Measurements from ENCODE around the gene HS3ST4. TPM values are rescaled to one million over a fixed set of nuclear protein-coding genes. Genes with fewer than 3 reads are reported as not detected.
A peak's percentile ranks its signal among the peaks of the same experiment; 100 is the strongest.

Gene HS3ST4
- total RNA-seq, 2 donors from 2014 or later, result 4.7 to 5.0 TPM

GRCh38 chr16:25988084-25988483 lies 296.3 kb downstream of the HS3ST4 start:
- Mint-ChIP-seq H3K4me3 (no peak overlapping the region), H3K36me3 (ENCODE audit: low read depth) (peaks cover 4% of the 10 kb centered on the region)
- TF ChIP-seq, protein P1, sequence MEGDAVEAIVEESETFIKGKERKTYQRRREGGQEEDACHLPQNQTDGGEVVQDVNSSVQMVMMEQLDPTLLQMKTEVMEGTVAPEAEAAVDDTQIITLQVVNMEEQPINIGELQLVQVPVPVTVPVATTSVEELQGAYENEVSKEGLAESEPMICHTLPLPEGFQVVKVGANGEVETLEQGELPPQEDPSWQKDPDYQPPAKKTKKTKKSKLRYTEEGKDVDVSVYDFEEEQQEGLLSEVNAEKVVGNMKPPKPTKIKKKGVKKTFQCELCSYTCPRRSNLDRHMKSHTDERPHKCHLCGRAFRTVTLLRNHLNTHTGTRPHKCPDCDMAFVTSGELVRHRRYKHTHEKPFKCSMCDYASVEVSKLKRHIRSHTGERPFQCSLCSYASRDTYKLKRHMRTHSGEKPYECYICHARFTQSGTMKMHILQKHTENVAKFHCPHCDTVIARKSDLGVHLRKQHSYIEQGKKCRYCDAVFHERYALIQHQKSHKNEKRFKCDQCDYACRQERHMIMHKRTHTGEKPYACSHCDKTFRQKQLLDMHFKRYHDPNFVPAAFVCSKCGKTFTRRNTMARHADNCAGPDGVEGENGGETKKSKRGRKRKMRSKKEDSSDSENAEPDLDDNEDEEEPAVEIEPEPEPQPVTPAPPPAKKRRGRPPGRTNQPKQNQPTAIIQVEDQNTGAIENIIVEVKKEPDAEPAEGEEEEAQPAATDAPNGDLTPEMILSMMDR (conservative IDR thresholded peaks at IDR 0.05), result no peak

DNA sequence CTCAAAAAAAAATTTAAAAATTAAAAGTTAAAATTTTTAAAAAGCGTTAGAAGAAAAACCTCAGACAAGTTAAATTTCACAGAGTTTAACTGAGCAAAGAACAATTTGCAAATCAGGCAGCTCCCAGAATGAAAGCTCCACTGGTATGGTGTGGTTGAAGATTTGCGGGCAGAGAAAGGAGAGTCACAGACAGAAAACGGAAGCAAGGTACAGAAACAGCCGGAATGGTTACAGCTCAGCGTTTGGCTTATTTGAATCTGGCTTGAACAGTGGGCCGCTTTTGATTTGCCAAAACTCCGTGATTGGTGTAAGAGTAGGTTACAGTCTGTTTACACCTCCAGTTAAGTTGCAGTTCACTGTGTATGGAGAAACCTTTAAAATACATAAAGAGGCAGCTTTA lies 297.1 kb downstream of the HS3ST4 start:
- H3K9ac ChIP-seq (ENCODE audit: extremely low read depth, low read length, poor library complexity, severe bottlenecking), result no peak overlapping the region
- no peak overlapping the region for H3K27ac Mint-ChIP-seq

More at GRCh38 chr16:25988084-25988483, 296.3 kb downstream of the HS3ST4 start:
- no peaks in the 10 kb centered on the region for H3K27me3 ChIP-seq (ENCODE audit: control insufficient read depth, insufficient read depth, low read length, poor library complexity, severe bottlenecking)
- H3K27ac ChIP-seq (ENCODE audit: low read depth, low read length), result no peak overlapping the region
- no peak overlapping the region for H3K9ac ChIP-seq (ENCODE audit: extremely low read depth, low read length, poor library complexity, severe bottlenecking)
- H3K36me3 ChIP-seq (ENCODE audit: control insufficient read depth, insufficient read depth, low read length), result no peaks in the 10 kb centered on the region
- WGBS, 2 experiments (ENCODE audit: insufficient coverage in 1 of 2, insufficient read length in 1 of 2), result 91 to 100% methylated on average over 3 to 6 of the region's 6 CpGs
- Mint-ChIP-seq H3K27me3 (ENCODE audit: insufficient read depth) (peaks cover 4% of the 10 kb centered on the region), H3K4me1 (peaks cover 12% of the 10 kb centered on the region), H3K9me3 (peaks cover 13% of the 10 kb centered on the region), H3K27ac (peak overlapping the region; percentile 78)
- H3K4me1 ChIP-seq (ENCODE audit: control insufficient read depth, insufficient read depth, low read length), result peaks cover 5% of the 10 kb centered on the region
- peaks cover 10% of the 10 kb centered on the region for H3K9me3 ChIP-seq (ENCODE audit: control insufficient read depth, low read length)
- DNase-seq, result peak; percentile 69
- H3K4me3 ChIP-seq (ENCODE audit: low read length), result no peak overlapping the region

DNA sequence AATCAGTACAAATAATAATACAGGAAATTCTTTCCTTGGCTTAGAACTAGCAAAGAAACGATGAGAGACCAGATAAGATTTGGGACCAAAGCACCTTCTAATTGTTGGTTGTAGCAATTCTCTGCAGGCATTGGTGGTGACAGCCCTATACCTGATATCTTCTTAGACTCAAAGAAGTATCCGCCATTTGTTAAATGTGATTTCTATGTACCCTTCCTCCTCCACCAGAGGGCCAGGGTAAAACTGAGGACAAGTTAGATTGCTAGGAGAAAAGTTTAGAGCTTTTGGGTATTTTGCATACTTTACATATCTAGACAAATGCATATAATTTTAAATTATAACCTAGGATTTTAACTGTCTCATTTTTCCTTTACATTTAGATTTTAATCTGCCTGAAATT lies 304.3 kb downstream of the HS3ST4 start:
- Histone ChIP-seq H3K9me3 (ENCODE audit: control insufficient read depth, low read length) (peaks cover 27% of the 10 kb centered on the region), H3K36me3 (ENCODE audit: control insufficient read depth, insufficient read depth, low read length) (no peaks in the 10 kb centered on the region), H3K27me3 (ENCODE audit: control insufficient read depth, insufficient read depth, low read length, poor library complexity, severe bottlenecking) (no peaks in the 10 kb centered on the region), H3K27ac (ENCODE audit: low read depth, low read length) (no peak overlapping the region), H3K4me1 (ENCODE audit: control insufficient read depth, insufficient read depth, low read length) (no peaks in the 10 kb centered on the region), H3K9ac (ENCODE audit: extremely low read depth, low read length, poor library complexity, severe bottlenecking) (no peak overlapping the region), H3K4me3 (ENCODE audit: low read length) (no peak overlapping the region)
- Mint-ChIP-seq H3K27ac (no peak overlapping the region), H3K4me1 (peaks cover 16% of the 10 kb centered on the region), H3K27me3 (ENCODE audit: insufficient read depth) (peaks cover 5% of the 10 kb centered on the region), H3K36me3 (ENCODE audit: low read depth) (no peaks in the 10 kb centered on the region), H3K9me3 (peaks cover 9% of the 10 kb centered on the region), H3K4me3 (no peak overlapping the region)
- 67% methylated on average over 2 of the region's 2 CpGs; no CpG with 5 or more reads in 1 of the 2 experiments for WGBS, 2 experiments (ENCODE audit: insufficient coverage in 1 of 2, insufficient read length in 1 of 2)
- TF ChIP-seq, protein P1 (conservative IDR thresholded peaks at IDR 0.05), result peak; percentile 61
- DNase-seq, result no peak

More for the DNA sequence above, 297.1 kb downstream of the HS3ST4 start:
- H3K4me1 Mint-ChIP-seq, result peaks cover 12% of the 10 kb centered on the region
- TF ChIP-seq, protein P1 (conservative IDR thresholded peaks at IDR 0.05), result no peak
- Histone ChIP-seq H3K4me1 (ENCODE audit: control insufficient read depth, insufficient read depth, low read length) (peaks cover 5% of the 10 kb centered on the region), H3K27me3 (ENCODE audit: control insufficient read depth, insufficient read depth, low read length, poor library complexity, severe bottlenecking) (no peaks in the 10 kb centered on the region), H3K36me3 (ENCODE audit: control insufficient read depth, insufficient read depth, low read length) (no peaks in the 10 kb centered on the region), H3K9me3 (ENCODE audit: control insufficient read depth, low read length) (peaks cover 9% of the 10 kb centered on the region), H3K27ac (ENCODE audit: low read depth, low read length) (no peak overlapping the region), H3K4me3 (ENCODE audit: low read length) (no peak overlapping the region)
- 85 to 90% methylated on average over 7 of the region's 7 CpGs for WGBS, 2 experiments (ENCODE audit: insufficient coverage in 1 of 2, insufficient read length in 1 of 2)
- peaks cover 4% of the 10 kb centered on the region for H3K36me3 Mint-ChIP-seq (ENCODE audit: low read depth)
- no peak for DNase-seq
- no peak overlapping the region for H3K4me3 Mint-ChIP-seq
- H3K27me3 Mint-ChIP-seq (ENCODE audit: insufficient read depth), result peaks cover 5% of the 10 kb centered on the region
- H3K9me3 Mint-ChIP-seq, result peaks cover 12% of the 10 kb centered on the region
